ENCODE measurements around the gene HNF1A.
"Not testable (repeated sequence)": the region's sequence is repeated elsewhere in the genome, so short reads cannot be mapped to it uniquely, and the experiment has no call there.

DNA sequence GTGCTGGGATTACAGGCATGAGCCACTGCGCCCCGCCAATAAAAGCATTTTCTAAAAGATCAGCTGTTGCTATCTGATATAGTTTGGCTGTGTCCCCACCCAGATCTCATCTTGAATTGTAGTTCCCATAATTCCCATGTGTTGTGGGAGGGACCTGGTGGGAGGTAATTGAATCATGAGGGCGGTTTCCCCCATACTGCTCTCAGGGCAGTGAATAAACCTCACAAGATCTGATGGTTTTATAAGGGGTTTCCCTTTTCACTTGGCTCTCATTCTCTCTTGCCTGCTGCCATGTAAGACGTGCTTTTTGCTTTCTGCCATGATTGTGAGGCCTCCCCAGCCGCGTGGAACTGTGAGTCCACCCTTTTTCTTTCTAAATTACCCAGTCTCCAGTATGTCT, 32.8 kb upstream of the HNF1A start:
- TF ChIP-seq POLR2A (IDR thresholded peaks at IDR 0.05), result not testable (repeated sequence)
- TF ChIP-seq, protein P1, sequence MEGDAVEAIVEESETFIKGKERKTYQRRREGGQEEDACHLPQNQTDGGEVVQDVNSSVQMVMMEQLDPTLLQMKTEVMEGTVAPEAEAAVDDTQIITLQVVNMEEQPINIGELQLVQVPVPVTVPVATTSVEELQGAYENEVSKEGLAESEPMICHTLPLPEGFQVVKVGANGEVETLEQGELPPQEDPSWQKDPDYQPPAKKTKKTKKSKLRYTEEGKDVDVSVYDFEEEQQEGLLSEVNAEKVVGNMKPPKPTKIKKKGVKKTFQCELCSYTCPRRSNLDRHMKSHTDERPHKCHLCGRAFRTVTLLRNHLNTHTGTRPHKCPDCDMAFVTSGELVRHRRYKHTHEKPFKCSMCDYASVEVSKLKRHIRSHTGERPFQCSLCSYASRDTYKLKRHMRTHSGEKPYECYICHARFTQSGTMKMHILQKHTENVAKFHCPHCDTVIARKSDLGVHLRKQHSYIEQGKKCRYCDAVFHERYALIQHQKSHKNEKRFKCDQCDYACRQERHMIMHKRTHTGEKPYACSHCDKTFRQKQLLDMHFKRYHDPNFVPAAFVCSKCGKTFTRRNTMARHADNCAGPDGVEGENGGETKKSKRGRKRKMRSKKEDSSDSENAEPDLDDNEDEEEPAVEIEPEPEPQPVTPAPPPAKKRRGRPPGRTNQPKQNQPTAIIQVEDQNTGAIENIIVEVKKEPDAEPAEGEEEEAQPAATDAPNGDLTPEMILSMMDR (IDR thresholded peaks at IDR 0.05), result not testable (repeated sequence)
